Smooth muscle cell of the brain vasculature (primary cell): ENCODE measurements around the gene ALPK3.
A peak's percentile ranks its signal among the peaks of the same experiment; 100 is the strongest.

Experiments used
- DNase-seq: peaks from one replicate; pipeline ENCODE4 v3.0.0-alpha.2; 2012; ENCODE audit warnings: low read depth, low spot score

Gene ALPK3

GRCh38 chr15:84797212-84797611 lies 19.9 kb upstream of the ALPK3 start:
- DNase-seq = peak; percentile 21

DNA sequence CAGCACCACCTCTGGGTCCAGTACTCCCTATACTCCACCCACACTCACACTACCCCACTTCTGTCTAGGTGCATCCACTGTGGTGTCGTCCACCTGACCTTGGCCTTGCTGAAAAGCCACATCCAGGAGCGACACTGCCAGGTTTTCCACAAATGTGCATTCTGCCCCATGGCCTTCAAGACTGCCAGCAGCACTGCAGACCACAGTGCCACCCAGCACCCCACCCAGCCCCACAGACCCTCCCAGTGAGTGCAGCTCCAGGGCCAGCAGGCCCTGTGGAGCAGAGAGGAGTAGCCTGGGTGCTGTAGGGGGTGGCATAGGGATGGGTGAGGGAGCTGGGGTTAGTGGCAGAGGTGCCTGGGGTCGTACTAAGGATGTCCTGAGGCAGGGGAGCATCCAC lies 19.4 kb upstream of the ALPK3 start:
- DNase-seq = no peak

- no peak for DNase-seq
These were observed 18.7 kb upstream of the ALPK3 start for GRCh38 chr15:84798436-84798946.

- no peak for DNase-seq
These were observed 17.5 kb upstream of the ALPK3 start for GRCh38 chr15:84799511-84800187.

DNA sequence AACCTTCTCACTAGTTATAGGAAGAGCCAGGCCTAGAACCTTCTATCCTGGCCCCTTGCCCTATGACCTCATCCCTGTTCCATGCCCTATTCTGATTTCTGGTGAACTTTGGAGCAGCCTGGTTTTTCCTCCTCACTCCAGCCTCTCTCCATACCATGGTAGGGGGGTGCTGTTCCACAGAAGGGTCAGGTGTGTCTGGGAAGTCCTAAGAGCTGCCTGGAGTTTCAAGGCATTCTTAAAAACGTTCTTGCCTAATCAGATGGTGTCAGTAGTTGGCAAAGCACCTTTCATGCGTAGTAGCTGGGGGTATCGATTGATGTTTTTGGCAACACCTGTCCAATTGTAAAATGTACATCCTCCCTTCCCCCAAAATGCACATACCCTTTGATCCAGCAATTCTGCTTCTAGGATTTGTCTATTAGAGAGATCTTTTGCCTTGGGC lies 16.8 kb upstream of the ALPK3 start:
- DNase-seq = no peak

DNA sequence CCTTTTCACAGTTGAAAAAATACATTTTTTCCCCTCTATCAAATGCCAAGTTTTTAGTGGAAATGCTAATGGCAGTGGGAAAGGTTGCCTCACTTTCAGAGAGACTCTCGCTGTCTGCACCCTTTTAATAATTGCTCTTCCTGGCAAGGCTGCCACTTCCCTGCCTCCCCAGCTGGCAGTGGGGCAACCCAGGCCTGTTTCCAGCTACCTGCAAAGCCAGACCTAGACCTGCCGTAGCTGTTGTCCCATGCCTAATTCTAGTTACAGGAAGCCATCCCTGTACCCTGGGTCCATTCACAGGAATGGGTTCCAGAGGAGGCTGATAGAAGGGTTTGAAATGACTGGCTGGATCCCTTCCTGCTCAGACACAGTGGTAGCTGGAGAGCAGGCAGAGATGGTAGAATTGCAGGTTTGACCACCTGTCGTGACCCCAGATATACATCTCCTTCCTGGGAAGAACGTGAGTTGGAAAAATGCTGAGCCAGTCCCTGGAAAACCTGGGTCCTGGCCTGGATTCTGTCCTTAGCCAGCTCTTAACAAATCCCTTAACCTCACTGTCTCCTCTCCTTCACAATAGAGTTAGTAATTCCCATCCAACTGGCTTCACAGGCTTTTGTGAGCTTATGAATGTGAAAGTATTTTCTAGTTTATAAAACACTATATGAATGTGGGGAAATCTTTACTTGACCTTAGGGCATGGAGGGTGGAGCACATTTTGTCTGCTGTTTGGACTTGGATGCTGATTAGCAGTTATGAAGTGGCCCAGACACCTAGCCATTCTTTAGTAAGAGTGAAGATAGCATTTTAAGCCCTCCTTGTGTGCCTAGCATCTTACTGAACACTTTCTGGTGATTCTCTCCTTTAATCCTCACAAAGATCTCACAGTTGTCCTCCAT lies 12.9 kb upstream of the ALPK3 start:
- DNase-seq = no peak

DNA sequence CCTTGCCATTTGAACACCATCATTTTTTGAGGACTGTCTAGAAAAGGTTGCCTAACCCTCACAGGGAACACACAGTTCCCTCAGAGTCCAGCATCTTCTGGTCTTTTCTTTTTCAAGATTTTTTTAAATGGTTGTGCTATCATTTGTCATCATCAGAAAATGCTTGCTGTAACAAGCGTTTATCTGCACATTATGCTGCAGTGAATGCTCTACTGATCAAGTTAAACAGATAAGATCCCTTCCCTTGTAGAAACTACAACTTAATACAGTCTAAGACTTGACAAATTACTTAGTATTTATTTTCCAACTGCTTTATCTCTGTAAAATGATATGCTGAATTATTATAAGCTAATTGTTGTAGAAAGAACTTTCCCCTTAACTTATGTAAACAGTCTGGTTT lies 11.9 kb upstream of the ALPK3 start:
- DNase-seq = no peak

- no peak for DNase-seq
These were observed 9.9 kb upstream of the ALPK3 start for GRCh38 chr15:84807228-84807627.

DNA sequence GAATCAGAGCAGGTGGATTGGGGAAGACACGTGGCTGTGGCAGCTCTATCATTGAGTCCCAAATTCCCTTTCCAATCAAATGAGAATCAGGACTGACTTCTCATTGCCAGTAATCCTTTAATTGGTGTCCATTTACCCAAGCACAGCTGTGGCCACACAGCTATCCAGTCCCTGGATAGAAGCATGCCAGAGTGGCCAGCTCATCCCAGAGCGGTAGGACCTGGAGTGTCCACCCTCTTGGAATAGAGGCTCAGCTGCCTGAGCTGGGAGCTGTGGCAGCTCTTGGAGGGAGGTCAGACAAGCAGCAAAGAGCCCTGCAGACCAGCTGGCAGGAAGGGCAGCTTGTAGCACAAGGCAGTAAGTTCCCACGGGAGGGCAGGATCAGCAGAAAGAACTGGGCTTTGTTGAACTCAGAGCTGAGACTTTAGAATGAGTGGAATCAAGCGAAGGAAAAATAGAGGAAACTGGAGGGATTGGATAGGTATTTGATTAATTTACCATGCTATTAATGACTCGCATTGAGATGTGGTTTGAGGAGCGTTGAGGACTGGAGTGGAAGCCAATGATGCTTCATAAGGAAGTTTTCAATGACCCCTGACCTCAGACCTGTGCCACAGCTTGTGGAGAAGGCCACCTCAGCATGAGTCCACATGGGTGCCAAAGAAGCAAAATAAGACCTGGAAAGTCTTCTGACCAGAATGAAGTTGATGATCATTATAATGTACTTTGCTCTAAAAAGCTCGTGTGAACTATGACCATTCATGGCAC lies 6.9 kb upstream of the ALPK3 start:
- DNase-seq = no peak

- no peak for DNase-seq
These were observed 6.0 kb upstream of the ALPK3 start for GRCh38 chr15:84811151-84811550.

GRCh38 chr15:84811828-84812227 lies 5.3 kb upstream of the ALPK3 start:
- DNase-seq = no peak

GRCh38 chr15:84812842-84813241 lies 4.3 kb upstream of the ALPK3 start:
- no peak for DNase-seq

GRCh38 chr15:84813435-84813834 lies 3.7 kb upstream of the ALPK3 start:
- no peak for DNase-seq

DNA sequence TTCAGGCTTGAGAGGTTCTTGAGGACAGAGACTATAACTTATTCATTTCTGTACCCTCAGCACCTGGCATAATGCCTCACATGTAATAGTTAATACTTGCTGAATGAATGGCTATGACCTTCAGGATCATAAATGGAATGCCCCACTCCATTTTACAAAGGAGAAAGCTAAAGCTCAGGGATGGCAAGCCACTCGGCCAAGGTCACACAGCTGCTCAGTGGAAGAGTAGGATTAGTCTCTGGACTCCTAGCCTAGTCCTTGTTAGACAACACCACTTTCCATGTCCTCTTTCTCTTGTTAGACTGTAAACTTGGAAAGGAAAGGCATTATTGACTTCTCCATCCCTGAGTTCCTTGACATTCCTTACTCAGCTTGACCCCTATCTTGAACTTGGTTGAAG lies 3.2 kb upstream of the ALPK3 start:
- no peak for DNase-seq

GRCh38 chr15:84814916-84815315 lies 2.2 kb upstream of the ALPK3 start:
- no peak for DNase-seq

DNA sequence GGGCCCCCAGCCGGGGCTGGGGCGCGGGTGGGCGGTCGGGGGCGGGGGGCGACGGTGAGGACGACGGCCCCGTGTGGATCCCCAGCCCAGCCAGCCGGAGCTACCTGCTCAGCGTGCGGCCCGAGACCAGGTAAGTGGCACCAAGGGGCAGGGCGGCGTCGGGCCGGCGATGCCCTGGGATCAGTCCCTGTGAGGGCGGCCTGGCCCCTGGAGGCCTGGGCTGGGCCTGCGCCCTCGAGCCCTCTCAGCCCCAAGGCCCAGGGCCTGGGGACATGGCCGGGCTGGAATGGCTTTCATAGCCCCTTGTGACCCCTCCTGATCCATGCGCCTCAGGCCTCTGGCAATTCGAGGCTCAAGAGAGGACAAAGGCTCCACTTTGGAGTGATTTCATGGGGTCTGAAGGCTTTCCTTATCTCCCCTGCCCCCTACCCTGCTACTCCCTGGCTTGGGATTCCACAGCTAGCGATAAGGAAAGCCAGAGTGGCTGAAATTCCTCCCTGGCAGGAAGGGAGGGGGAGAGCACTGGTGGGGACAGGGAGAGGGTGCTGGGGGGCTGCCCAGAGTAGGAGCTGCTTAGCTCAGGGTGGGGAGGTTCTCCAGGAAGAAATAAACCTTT lies 418 bp downstream of the ALPK3 start:
- no peak for DNase-seq

DNA sequence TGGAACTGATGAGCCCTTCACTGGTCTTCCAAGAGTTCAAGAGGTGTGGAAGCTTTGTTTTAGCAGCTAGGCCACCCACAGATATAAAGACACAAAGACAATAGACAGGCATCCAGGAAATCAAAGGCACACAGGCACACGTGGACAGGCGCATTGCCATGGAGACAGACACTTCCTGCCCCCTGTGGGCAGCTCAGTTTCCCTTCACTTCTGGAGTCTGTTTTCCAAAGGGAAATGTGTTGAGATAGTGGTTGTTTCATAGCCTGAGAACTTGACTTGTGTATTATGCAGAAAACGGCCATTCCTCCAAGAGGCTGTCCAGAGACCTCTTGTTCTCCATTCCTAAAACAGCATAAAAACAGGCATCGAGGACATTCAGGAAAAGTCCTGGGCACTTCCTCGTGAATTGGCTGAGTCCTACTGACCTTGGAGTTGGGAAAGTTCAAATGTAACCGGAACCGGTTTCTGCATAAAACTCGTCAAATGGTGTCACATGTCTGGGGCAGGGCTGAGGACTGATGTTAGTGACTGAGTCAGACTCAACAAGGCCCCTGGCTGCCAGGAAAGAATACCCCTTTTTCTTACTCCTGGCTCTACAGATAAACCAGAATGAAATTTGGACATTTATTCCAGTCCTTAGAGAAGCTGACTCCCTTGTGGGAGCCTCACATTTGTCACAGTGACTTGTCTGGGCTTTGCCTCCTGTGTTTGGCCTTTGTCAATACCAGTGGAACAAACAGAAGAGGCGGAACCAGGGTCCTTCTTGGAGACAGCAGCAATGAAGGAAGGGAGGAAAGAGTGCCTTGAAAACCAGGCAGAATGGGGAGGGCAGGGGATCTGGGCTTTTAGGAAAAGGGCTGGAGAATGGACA lies 1.3 kb downstream of the ALPK3 start:
- DNase-seq = peak; percentile 10

DNA sequence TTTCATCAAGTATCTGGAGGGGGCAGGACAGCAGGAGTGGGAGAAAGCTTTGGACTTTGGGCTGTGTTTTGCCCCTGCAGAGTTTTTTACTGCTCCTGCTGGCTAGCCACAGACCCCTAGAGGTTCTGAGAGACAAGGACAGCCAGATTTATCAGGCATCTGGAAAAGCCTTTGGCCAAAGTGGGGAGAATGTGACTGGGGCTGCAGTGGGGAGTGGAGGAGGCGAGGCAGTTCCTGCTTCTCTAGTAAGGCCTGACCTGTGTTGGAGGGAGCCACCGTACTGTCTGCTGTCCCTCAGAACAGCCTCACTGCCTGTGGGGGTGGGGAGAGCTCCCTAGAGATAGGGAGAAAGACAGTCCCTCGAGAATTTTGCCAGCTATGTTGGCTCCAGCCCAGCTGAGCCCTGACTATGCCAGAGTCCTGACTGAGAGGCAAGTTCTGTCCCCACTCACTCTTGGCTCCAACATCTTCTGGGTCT lies 2.2 kb downstream of the ALPK3 start:
- DNase-seq = no peak

GRCh38 chr15:84819791-84820190 lies 2.6 kb downstream of the ALPK3 start:
- DNase-seq = no peak

- DNase-seq = no peak
These were observed 4.4 kb downstream of the ALPK3 start for GRCh38 chr15:84821501-84822021.
